Stimulated activated CD4-positive, alpha-beta T cell treated with anti-CD3 and anti-CD28 coated beads, Interleukin-1b, Interleukin-23, amount 100 ng/mL, for 1 hour (primary cell): Measurements from ENCODE around the gene RPTOR.
A peak's percentile ranks its signal among the peaks of the same experiment; 100 is the strongest.

Source experiments
- DNase-seq, 2 donors: peaks; one replicate each; pipeline ENCODE4 v3.0.0-alpha.2; 2020; ENCODE audit warnings: low read depth in 2 of 2

RPTOR gene

GRCh38 chr17:80644536-80644935 lies 99.9 kb downstream of the RPTOR start:
- no peak for DNase-seq

GRCh38 chr17:80645706-80646325 lies 101.2 kb downstream of the RPTOR start:
- DNase-seq: no peak

- no peak for DNase-seq
These were observed 101.7 kb downstream of the RPTOR start for GRCh38 chr17:80646328-80646727.

- DNase-seq: no peak
These were observed 103.1 kb downstream of the RPTOR start for GRCh38 chr17:80647746-80648145.

- DNase-seq: no peak
These were observed 104.6 kb downstream of the RPTOR start for GRCh38 chr17:80649200-80649644.

GRCh38 chr17:80649672-80650330 lies 105.2 kb downstream of the RPTOR start:
- DNase-seq: peak; percentile 7 to 52

GRCh38 chr17:80650331-80650672 lies 105.7 kb downstream of the RPTOR start:
- DNase-seq: no peak

GRCh38 chr17:80650751-80651518 lies 106.3 kb downstream of the RPTOR start:
- DNase-seq: no peak

- no peak for DNase-seq
These were observed 108.2 kb downstream of the RPTOR start for GRCh38 chr17:80652756-80653330.

- DNase-seq: no peak
These were observed 109.2 kb downstream of the RPTOR start for GRCh38 chr17:80653856-80654255.

- DNase-seq: no peak
These were observed 111.0 kb downstream of the RPTOR start for GRCh38 chr17:80655608-80656007.

- DNase-seq: no peak
These were observed 112.0 kb downstream of the RPTOR start for GRCh38 chr17:80656590-80656989.

- DNase-seq: no peak
These were observed 112.9 kb downstream of the RPTOR start for GRCh38 chr17:80657561-80657960.

- DNase-seq: no peak
These were observed 114.2 kb downstream of the RPTOR start for GRCh38 chr17:80658821-80659220.

GRCh38 chr17:80659651-80660050 lies 115.0 kb downstream of the RPTOR start:
- no peak for DNase-seq

GRCh38 chr17:80660527-80661198 lies 116.0 kb downstream of the RPTOR start:
- DNase-seq: no peak

- DNase-seq: no peak
These were observed 117.9 kb downstream of the RPTOR start for GRCh38 chr17:80662557-80662956.

- peak in 1 of 2 donors; percentile 2 for DNase-seq
These were observed 119.2 kb downstream of the RPTOR start for GRCh38 chr17:80663781-80664206.

- no peak for DNase-seq
These were observed 119.7 kb downstream of the RPTOR start for GRCh38 chr17:80664217-80664790.

GRCh38 chr17:80665792-80666191 lies 121.2 kb downstream of the RPTOR start:
- DNase-seq: no peak

GRCh38 chr17:80666867-80667266 lies 122.2 kb downstream of the RPTOR start:
- no peak for DNase-seq
